Fibroblast of lung (primary cell): ENCODE results near the gene RRAD. TPM values are rescaled to one million over a fixed set of nuclear protein-coding genes. Genes with fewer than 3 reads are reported as not detected.

ENCODE experiments used
- DNase-seq, 2 donors: peaks; one replicate each; pipeline versions ENCODE4 v3.0.0 to v3.0.0-alpha.2; 2010; ENCODE audit warnings: low read depth in 2 of 2
- H2AFZ ChIP-seq: 2 replicates; pipeline ENCODE4 v1.5.1; 2012; ENCODE audit warnings: low read length, control low read depth, inconsistent platforms
- H3K27ac ChIP-seq: 2 replicates; pipeline ENCODE4 v1.5.1; 2011; ENCODE audit warnings: low read length, control low read depth; ENCODE audit not compliant: insufficient read depth
- H3K27me3 ChIP-seq: 2 replicates; pipeline ENCODE4 v1.5.1; 2011; ENCODE audit warnings: mild to moderate bottlenecking, low read length; ENCODE audit not compliant: control insufficient read depth, insufficient read depth
- H3K36me3 ChIP-seq: 2 replicates; pipeline ENCODE4 v1.5.1; 2011; ENCODE audit warnings: low read length; ENCODE audit not compliant: control insufficient read depth, insufficient read depth
- H3K4me1 ChIP-seq: 2 replicates; pipeline ENCODE4 v1.5.1; 2011; ENCODE audit warnings: low read length; ENCODE audit not compliant: control insufficient read depth, insufficient read depth; ENCODE audit errors: extremely low read depth
- H3K4me2 ChIP-seq: 2 replicates; pipeline ENCODE4 v1.5.1; 2011; ENCODE audit warnings: low read length, control low read depth; ENCODE audit not compliant: insufficient read depth; ENCODE audit errors: extremely low read depth
- H3K4me3 ChIP-seq, 4 experiments: fragments of 200-600 bp in 1 of 4; sonication (generic) in 1 of 4; replicated peaks in 1 of 4; 2 replicates each; pipeline ENCODE4 v1.5.1; 2011 to 2016; ENCODE audit warnings: low read length in 4 of 4, low read depth in 3 of 4, mild to moderate bottlenecking in 3 of 4, control low read depth in 2 of 4, inconsistent platforms in 1 of 4, mixed read lengths in 1 of 4; ENCODE audit not compliant: insufficient read depth in 1 of 4; ENCODE audit errors: control extremely low read depth in 1 of 4
- H3K79me2 ChIP-seq: 2 replicates; pipeline ENCODE4 v1.5.1; 2012; ENCODE audit warnings: mild to moderate bottlenecking, low read length, inconsistent platforms; ENCODE audit not compliant: control insufficient read depth, insufficient read depth
- H3K9ac ChIP-seq: 2 replicates; pipeline ENCODE4 v1.5.1; 2011; ENCODE audit warnings: mild to moderate bottlenecking, low read length, control low read depth; ENCODE audit not compliant: insufficient read depth
- H3K9me3 ChIP-seq: 2 replicates; pipeline ENCODE4 v1.5.1; 2012; ENCODE audit warnings: low read depth, low read length; ENCODE audit not compliant: control insufficient read depth, insufficient read depth
- H4K20me1 ChIP-seq: 2 replicates; pipeline ENCODE4 v1.5.1; 2011; ENCODE audit warnings: low read length; ENCODE audit not compliant: control insufficient read depth, insufficient read depth; ENCODE audit errors: extremely low read depth
- EZH2 ChIP-seq: IDR thresholded peaks from 2 replicates; pipeline ENCODE4 v1.5.1; 2012; ENCODE audit warnings: low read length, control low read depth, mild to moderate bottlenecking; ENCODE audit errors: missing control alignments
- polyA plus RNA-seq, 2 donors: library from polyadenylated mRNA; depleted of rRNA in 1 of 2; stranded (reverse) in 1 of 2; unstranded in 1 of 2; fragments of >200 nt; gene quantifications; 2 replicates each; pipeline ENCODE4 v1.2.1, GENCODE V29; 2011 to 2012; ENCODE audit warnings: missing spikeins in 1 of 2
- total RNA-seq: library from RNA; depleted of rRNA; stranded (reverse); fragments of >200 nt; gene quantifications from 2 replicates; pipeline ENCODE4 v1.2.1, GENCODE V29; 2014
- TF ChIP-seq, protein P1 (sequence below), 2 donors: IDR thresholded peaks in 1 of 2; conservative IDR thresholded peaks in 1 of 2; 1 replicate in 1 of 2; 2 replicates in 1 of 2; pipeline ENCODE4 v1.5.1; 2011 to 2012; ENCODE audit warnings: low read length in 2 of 2, control low read depth in 1 of 2, inconsistent platforms in 1 of 2, low read depth in 1 of 2, mild to moderate bottlenecking in 1 of 2

The RRAD gene
- total and polyA plus RNA-seq, 2 donors (not counting 1 experiment from before 2014, with no cell fraction given): 11.6 to 83.7 TPM

- peak overlapping the region; percentile 56 for H3K27ac ChIP-seq
- H3K9ac ChIP-seq: peak overlapping the region; percentile 45
- no peak overlapping the region for H3K4me3 ChIP-seq
- H3K4me1 ChIP-seq: peaks cover 35% of the 10 kb centered on the region
- DNase-seq: peak in 1 of 2 donors; percentile 35
- H3K27me3 ChIP-seq: no peaks in the 10 kb centered on the region
- no peaks in the 10 kb centered on the region for H3K9me3 ChIP-seq
- no peaks in the 10 kb centered on the region for H4K20me1 ChIP-seq
- H3K4me2 ChIP-seq: peak overlapping the region; percentile 4
- no peaks in the 10 kb centered on the region for H3K36me3 ChIP-seq
- peak overlapping the region; percentile 45 for H2AFZ ChIP-seq
- TF ChIP-seq, protein P1, sequence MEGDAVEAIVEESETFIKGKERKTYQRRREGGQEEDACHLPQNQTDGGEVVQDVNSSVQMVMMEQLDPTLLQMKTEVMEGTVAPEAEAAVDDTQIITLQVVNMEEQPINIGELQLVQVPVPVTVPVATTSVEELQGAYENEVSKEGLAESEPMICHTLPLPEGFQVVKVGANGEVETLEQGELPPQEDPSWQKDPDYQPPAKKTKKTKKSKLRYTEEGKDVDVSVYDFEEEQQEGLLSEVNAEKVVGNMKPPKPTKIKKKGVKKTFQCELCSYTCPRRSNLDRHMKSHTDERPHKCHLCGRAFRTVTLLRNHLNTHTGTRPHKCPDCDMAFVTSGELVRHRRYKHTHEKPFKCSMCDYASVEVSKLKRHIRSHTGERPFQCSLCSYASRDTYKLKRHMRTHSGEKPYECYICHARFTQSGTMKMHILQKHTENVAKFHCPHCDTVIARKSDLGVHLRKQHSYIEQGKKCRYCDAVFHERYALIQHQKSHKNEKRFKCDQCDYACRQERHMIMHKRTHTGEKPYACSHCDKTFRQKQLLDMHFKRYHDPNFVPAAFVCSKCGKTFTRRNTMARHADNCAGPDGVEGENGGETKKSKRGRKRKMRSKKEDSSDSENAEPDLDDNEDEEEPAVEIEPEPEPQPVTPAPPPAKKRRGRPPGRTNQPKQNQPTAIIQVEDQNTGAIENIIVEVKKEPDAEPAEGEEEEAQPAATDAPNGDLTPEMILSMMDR (conservative IDR thresholded peaks at IDR 0.05 in 1 of 2, IDR thresholded peaks at IDR 0.05 in 1 of 2; ENCODE audit: low read depth in 1 of 2, low read length in 2 of 2): no peak
- no peak for TF ChIP-seq EZH2
- no peaks in the 10 kb centered on the region for H3K79me2 ChIP-seq
These were observed 20.3 kb downstream of the RRAD start for GRCh38 chr16:66904846-66905632.

- Histone ChIP-seq H3K4me2 (no peak overlapping the region), H4K20me1 (no peaks in the 10 kb centered on the region), H2AFZ (peak overlapping the region; percentile 45), H3K27me3 (no peaks in the 10 kb centered on the region), H3K79me2 (no peaks in the 10 kb centered on the region), H3K9ac (no peak overlapping the region), H3K4me1 (peaks cover 41% of the 10 kb centered on the region), H3K36me3 (no peaks in the 10 kb centered on the region), H3K27ac (peak overlapping the region; percentile 56), H3K9me3 (no peaks in the 10 kb centered on the region), H3K4me3 (no peak overlapping the region)
- no peak for DNase-seq
- TF ChIP-seq, protein P1 (conservative IDR thresholded peaks at IDR 0.05 in 1 of 2, IDR thresholded peaks at IDR 0.05 in 1 of 2; ENCODE audit: low read depth in 1 of 2, low read length in 2 of 2): no peak
- no peak for TF ChIP-seq EZH2
These were observed 20.9 kb downstream of the RRAD start for GRCh38 chr16:66904428-66904845.

DNA sequence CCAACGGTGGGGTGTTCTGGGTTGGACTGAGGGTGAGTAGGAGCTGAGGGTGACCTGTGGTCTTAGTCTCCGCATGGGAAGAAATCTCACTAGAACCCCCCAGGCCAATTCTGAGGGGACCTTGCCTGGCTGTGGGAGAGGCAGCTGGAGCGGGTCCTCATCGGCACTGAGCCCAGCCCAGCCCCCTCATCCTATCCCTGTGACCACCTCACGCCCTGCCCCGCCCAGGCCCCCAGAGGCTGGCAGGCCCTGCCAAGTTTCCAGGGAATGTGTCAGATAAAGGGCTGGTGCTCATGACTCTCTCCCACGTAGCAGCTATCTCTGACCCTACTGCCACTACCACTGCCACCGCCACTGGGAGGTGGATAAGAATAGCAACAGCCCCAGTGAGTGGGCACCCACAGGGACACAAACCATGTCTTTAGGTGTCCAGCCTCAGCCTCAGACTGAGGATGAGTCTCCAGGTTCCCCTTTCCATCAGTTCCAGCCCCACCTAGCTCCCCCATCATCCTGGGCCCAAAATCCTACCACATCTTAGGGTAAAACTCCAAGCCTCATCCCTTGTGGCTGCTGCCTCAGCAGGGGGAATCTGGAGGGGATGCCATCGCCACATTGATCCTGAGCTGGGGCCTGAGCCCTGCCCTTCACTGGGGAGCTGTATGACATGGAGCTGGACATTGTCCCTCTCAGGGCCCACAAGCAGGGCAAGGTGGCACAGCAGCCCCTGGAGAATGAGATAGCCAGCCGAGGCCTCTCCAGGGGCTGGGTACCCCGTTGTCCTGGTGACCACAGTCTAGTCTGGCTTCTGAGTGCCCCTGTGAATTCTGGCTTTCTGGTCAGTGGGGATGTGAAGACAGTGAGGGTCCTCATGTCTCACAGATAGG lies 21.5 kb downstream of the RRAD start:
- Histone ChIP-seq H2AFZ (no peak overlapping the region), H3K27ac (no peak overlapping the region), H3K4me2 (no peak overlapping the region), H3K4me3 (no peak overlapping the region), H3K36me3 (no peaks in the 10 kb centered on the region), H3K4me1 (peaks cover 45% of the 10 kb centered on the region), H3K79me2 (no peaks in the 10 kb centered on the region), H3K27me3 (no peaks in the 10 kb centered on the region), H3K9me3 (no peaks in the 10 kb centered on the region), H4K20me1 (no peaks in the 10 kb centered on the region), H3K9ac (no peak overlapping the region)
- DNase-seq: no peak
- TF ChIP-seq, protein P1 (conservative IDR thresholded peaks at IDR 0.05 in 1 of 2, IDR thresholded peaks at IDR 0.05 in 1 of 2; ENCODE audit: low read depth in 1 of 2, low read length in 2 of 2): no peak
- no peak for TF ChIP-seq EZH2
